Brain microvascular endothelial cell (primary cell): ENCODE data around the gene PTPRT.

Source experiments
- DNase-seq: peaks from one replicate; pipeline ENCODE4 v3.0.0-alpha.2; 2020
- H3K27ac ChIP-seq: fragments of 250-450 bp; sonication (Bioruptor Pico); 2 replicates; pipeline ENCODE4 v1.5.1; 2020; ENCODE audit warnings: mild to moderate bottlenecking, moderate library complexity
- H3K27me3 ChIP-seq: fragments of 250-450 bp; sonication (Bioruptor Pico); replicated peaks from 2 replicates; pipeline ENCODE4 v1.5.1; 2020; ENCODE audit warnings: mild to moderate bottlenecking
- H3K36me3 ChIP-seq: fragments of 250-450 bp; sonication (Bioruptor Pico); replicated peaks from 2 replicates; pipeline ENCODE4 v1.5.1; 2020; ENCODE audit warnings: mild to moderate bottlenecking
- H3K4me3 ChIP-seq: 2 replicates; pipeline ENCODE4 v1.5.1; 2011; ENCODE audit warnings: low read depth, mild to moderate bottlenecking, control low read depth, low read length, moderate library complexity
- CTCF ChIP-seq: IDR thresholded peaks from 2 replicates; pipeline ENCODE4 v1.5.1; 2011; ENCODE audit warnings: low read depth, mild to moderate bottlenecking, moderate library complexity, low read length, control low read depth, inconsistent platforms; ENCODE audit errors: missing control alignments
- in situ Hi-C: cut with HindIII; loops from 2 replicates; pipeline ENCODE4 v1.10.0; 2017; ENCODE audit warnings: low sequenced_read_pairs, low pct_ligation_motif_present

The PTPRT gene

GRCh38 chr20:42756991-42757390 is 432.7 kb downstream of the PTPRT start:
- in situ Hi-C loops: no loop called here
- no peak for DNase-seq
- H3K4me3 ChIP-seq: no peak overlapping the region
- H3K27me3 ChIP-seq: no peaks in the 10 kb centered on the region
- no peak overlapping the region for H3K27ac ChIP-seq
- no peaks in the 10 kb centered on the region for H3K36me3 ChIP-seq
- no peak for TF ChIP-seq CTCF

- H3K4me3 ChIP-seq: no peak overlapping the region
- TF ChIP-seq CTCF: no peak
- no peak overlapping the region for H3K27ac ChIP-seq
- H3K36me3 ChIP-seq: no peaks in the 10 kb centered on the region
- in situ Hi-C loops: no loop called here
- DNase-seq: no peak
- H3K27me3 ChIP-seq: no peaks in the 10 kb centered on the region
Observed at GRCh38 chr20:42754706-42755105, 435.0 kb downstream of the PTPRT start.

GRCh38 chr20:42752620-42753019 is 437.1 kb downstream of the PTPRT start:
- H3K4me3 ChIP-seq: no peak overlapping the region
- no peaks in the 10 kb centered on the region for H3K36me3 ChIP-seq
- DNase-seq: no peak
- H3K27ac ChIP-seq: no peak overlapping the region
- TF ChIP-seq CTCF: no peak
- H3K27me3 ChIP-seq: no peaks in the 10 kb centered on the region
- in situ Hi-C loops: no loop called here

GRCh38 chr20:42749556-42749955 is 440.1 kb downstream of the PTPRT start:
- H3K27me3 ChIP-seq: no peaks in the 10 kb centered on the region
- TF ChIP-seq CTCF: no peak
- no peak overlapping the region for H3K27ac ChIP-seq
- in situ Hi-C loops: no loop called here
- no peak for DNase-seq
- no peak overlapping the region for H3K4me3 ChIP-seq
- no peaks in the 10 kb centered on the region for H3K36me3 ChIP-seq

GRCh38 chr20:42747765-42748411 is 441.8 kb downstream of the PTPRT start:
- no peaks in the 10 kb centered on the region for H3K27me3 ChIP-seq
- H3K36me3 ChIP-seq: no peaks in the 10 kb centered on the region
- no peak for DNase-seq
- no peak for TF ChIP-seq CTCF
- in situ Hi-C loops: no loop called here
- H3K27ac ChIP-seq: no peak overlapping the region
- no peak overlapping the region for H3K4me3 ChIP-seq
